Activated CD4-positive, alpha-beta T cell treated with anti-CD3 and anti-CD28 coated beads for 24 hours (primary cell): ENCODE results near the gene DIP2B.
A peak's percentile ranks its signal among the peaks of the same experiment; 100 is the strongest.

Experiments
- DNase-seq, 2 donors: peaks; one replicate each; pipeline ENCODE4 v3.0.0-alpha.2; 2020; ENCODE audit warnings: low read depth in 2 of 2

Gene DIP2B

DNA sequence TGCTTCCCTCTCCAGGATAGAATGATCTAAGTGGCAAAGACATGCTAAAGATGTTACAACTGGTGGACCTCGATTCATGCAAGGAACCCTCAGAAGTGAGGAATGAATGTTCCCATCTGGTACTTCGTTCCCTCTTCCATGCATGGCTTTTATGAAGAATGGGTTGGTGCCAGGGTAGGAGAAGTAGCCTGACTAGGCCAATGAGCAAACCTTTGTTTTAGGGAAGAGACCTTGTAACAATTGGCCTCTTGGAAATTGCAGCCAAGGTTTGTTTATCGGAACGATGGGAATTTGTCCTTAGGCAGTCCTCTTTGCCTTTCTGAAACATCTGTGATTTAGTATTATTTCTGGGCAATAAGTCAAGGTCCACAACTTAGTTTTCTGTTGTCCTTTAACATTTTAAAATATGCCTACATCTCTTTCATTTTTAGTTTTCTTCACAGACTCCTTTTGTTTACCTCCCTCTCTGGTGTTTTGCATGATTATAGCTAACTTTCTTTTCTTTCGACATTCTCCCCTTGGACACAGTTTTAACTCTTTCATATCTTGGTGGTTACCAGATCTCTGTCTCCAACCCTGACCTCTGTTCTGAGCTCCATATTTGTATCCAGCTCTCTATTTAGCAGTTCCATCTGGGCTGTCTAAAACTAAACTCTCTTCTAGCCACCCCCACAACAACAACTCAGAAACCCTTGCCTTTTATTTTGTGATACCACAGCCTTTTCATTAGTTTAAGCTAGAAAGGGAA, 70.0 kb downstream of the DIP2B start:
- no peak for DNase-seq

- DNase-seq = no peak
Observed at GRCh38 chr12:50579757-50580267, 75.0 kb downstream of the DIP2B start.

GRCh38 chr12:50580436-50580835, 75.7 kb downstream of the DIP2B start:
- no peak for DNase-seq

DNA sequence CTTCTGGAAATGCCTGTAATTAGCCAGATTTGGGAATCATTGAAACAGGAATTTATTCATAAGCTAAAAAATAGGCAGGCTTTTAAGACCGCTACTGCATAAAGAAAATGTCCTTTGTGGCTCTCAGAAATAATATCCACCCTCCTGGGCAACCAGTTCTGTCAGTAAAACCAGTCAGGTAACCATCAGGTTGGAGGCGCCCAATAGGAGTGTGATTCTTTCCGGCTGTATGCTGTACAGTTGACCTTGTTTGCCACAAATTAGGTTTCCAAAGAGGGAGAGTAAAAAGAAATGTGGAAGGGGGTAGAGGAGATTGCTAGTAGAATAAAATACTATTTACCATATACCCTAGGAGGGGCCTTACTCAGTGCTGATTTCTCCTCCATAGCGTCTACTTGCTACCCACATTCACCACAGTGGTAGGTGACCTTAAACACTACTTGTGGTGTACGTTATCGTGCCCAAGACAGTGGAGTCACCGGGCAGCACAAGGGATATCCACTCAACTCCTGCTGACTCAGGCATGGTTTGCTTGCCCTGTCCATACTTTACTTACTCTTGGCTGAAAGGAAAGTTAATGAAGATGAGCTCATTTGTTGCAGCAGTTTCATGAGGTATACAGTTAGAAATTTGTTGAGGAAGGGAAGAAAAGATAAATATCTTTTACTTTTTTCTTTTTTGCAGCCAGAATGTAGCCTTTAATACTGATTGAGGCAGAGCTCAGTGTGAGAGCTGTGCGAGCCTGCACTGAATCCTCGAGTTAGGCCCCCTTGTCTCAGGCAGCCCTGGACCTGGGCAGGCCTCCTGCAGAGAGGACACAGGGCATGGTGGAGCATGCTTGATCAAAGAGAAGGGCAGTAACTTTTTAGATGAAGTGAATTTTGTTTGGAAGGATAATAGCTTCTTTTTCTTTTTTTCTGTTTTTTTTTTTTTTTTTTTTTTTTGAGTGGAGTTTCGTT, 76.7 kb downstream of the DIP2B start:
- no peak for DNase-seq

DNA sequence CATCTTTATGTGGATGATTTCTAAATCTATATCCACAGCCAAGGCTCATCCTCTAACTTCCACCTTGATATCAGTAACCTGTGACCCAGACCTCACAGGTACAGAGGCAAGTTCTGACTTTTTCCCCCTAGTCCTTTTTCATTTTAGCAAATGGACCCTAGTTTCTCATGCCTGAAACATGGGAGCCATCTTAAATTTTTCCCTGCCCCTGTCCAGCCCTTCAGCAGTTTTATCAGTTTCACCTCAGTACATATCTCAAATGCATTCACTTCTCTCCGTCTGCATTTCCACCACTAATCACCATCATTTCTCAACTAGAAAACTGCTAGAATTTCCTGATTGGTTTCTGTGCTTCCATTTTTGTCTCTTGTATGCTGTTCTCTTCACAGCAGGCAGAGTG, 79.3 kb downstream of the DIP2B start:
- no peak for DNase-seq

- peak in 1 of 2 donors; percentile 18 for DNase-seq
Observed at GRCh38 chr12:50589650-50590435, 85.1 kb downstream of the DIP2B start.

DNA sequence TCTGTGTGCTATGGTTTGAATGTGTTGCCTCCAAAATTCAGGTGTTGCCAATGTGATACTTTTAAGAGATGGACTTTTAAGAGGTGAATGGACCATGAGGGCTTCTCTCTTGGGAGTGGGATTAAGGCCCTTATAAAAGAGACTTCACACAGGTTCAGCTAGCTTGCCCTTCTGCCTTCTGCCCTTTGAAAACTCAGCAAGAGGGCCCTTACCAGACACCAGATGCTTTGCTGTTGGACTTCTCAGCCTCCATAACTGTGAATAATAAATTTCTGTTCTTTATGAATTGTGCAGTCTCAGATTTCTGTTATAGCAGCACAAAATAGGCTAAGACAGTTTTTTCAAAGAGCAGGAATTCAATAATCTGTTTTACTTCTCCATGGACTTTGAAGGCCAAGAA, 86.1 kb downstream of the DIP2B start:
- no peak for DNase-seq

GRCh38 chr12:50595667-50596066, 90.9 kb downstream of the DIP2B start:
- no peak for DNase-seq

DNA sequence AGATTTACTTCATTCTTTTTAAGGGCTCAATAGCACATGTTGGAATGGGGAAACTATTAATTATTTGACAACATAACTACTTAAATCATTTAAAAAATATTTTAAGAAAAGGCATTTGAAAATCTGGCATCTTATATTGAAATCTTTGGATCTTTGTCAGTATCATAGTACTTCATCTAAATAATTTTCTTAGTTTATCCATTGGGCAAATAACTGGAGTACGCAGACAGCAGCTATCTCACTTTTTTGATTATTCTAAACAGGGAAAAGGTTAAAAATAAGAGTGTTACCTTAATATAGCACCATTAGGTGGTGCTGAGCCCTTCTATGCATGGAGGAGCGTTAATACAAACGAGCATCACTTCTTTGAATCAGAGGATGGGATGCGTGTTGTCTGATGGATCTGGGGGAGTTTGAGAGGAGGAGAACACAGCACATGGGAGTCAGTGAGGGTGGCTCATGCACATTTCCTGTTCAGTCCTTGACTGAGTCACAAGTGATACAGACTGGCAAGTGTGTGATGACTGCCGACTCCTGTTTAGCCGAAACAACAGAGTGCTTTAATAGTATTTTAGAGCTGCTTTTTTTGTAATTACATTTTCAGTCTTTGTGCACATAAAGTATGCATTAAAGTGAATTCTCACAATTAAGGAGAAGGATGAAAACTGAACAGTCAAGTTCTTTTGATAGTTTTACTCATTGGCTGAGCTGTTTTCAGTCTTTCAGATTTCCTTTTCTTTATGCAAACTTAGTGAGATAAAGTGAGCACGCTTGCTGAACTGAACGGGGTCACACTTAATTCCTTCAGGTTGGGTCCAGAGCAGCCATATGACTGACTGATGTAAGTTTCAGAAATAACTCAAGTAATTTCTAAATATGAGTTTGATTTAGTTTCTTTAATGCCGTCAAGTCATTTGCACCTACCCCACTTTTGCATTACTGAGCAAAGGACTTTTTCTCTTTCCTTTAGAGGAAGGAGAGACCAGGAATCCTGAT, 92.7 kb downstream of the DIP2B start:
- DNase-seq = peak; percentile 23 to 46

- DNase-seq = no peak
Observed at GRCh38 chr12:50598321-50598862, 93.6 kb downstream of the DIP2B start.

GRCh38 chr12:50599366-50600095, 94.7 kb downstream of the DIP2B start:
- no peak for DNase-seq

- no peak for DNase-seq
Observed at GRCh38 chr12:50600364-50600763, 95.6 kb downstream of the DIP2B start.

DNA sequence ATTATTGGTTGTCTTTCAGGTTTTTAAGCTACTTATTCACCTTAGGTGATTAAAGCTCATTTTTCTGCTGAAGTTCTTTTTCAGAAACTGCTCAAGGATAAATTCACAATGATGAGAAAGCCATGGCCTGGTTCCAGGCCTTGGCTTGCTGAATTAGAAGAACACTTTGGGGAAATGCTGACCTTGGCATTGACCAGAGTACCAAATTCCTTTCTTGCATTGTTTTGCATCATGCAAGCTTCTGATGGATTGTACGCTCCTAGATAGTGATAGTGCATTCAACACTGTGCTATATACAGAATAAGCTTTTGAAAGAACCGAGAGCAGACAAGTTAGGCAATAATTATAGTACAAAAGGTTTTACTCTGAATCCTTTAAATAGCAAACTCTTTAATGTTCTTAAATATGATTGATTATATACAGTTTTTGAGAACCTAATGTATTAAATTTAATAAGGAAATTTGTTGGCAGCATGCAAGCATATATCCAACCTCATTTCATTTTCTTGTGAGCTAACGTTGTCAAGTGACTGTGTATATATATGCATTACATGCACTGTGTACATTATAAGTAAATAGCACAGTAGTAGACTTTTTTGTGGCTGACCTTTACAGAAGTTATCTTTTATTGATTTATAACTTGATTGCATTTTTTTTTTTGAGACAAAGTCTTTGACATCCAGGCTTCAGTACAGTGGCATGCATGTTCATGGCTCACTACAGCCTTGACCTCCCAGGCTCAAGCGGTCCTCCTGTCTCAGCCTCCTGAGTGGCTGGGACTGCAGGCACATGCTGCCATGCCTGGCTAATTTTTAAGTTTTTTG, 99.2 kb downstream of the DIP2B start:
- no peak for DNase-seq

GRCh38 chr12:50604640-50604920, 99.8 kb downstream of the DIP2B start:
- no peak for DNase-seq

GRCh38 chr12:50606675-50607375, 102.0 kb downstream of the DIP2B start:
- DNase-seq = no peak

DNA sequence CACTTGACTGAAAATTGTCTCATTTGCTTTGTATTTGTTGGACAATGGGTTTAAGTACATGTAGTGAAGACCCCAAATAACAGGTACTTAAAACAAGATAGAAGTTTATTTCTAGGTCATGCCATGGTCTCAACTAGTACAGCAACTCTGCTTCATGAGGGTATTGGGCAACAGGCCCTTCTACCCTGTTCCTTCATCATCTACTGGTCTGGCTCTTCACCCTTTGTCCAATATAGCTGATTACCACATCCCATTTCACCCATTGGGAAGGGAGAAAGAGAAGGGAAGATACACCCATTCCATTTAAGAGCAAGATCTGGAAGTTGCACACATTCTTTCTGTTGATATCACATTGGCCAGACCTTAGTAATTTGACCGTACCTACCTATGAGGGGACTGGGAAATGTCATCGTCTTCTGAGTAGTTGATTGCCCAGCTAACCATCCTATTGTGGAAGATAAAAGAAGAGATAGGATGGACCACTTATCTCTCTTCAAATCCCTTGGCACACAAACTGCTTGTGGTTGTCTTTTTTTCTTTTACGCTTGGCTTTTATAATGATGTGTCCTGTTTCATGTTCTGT, 104.6 kb downstream of the DIP2B start:
- no peak for DNase-seq

GRCh38 chr12:50610171-50610570, 105.4 kb downstream of the DIP2B start:
- no peak for DNase-seq
